Upper lobe of left lung (tissue), 6 donors: ENCODE data around the gene ZNF45. TPM values are rescaled to one million over a fixed set of nuclear protein-coding genes. Genes with fewer than 3 reads are reported as not detected.

Source experiments
- ATAC-seq, 2 donors: fragments of 200-7000 bp; cut with Tn5 transposase; one replicate each; pipeline ENCODE4 v1.9.1; 2022; ENCODE audit warnings: mild to moderate bottlenecking in 2 of 2, moderate library complexity in 2 of 2; ENCODE audit not compliant: low FRiP score in 2 of 2
- DNase-seq, 2 donors: peaks; one replicate each; pipeline ENCODE4 v3.0.0-alpha.2; 2019 to 2020
- H3K27ac ChIP-seq, 4 donors: fragments of 200-600 bp; sonication (generic); one replicate each; pipeline ENCODE4 v1.5.1; 2016 to 2019
- H3K27me3 ChIP-seq, 4 donors: fragments of 200-600 bp; sonication (generic); one replicate each; pipeline ENCODE4 v1.5.1; 2017 to 2019
- H3K36me3 ChIP-seq, 4 donors: fragments of 200-600 bp; sonication (generic); one replicate each; pipeline ENCODE4 v1.5.1; 2016 to 2019
- H3K4me1 ChIP-seq, 4 donors: fragments of 200-600 bp; sonication (generic); one replicate each; pipeline ENCODE4 v1.5.1; 2018 to 2019
- H3K4me3 ChIP-seq, 4 donors: fragments of 200-600 bp; sonication (generic); one replicate each; pipeline ENCODE4 v1.5.1; 2017 to 2019; ENCODE audit warnings: mild to moderate bottlenecking in 2 of 4, moderate library complexity in 1 of 4
- H3K9me3 ChIP-seq, 4 donors: fragments of 200-600 bp; sonication (generic); one replicate each; pipeline ENCODE4 v1.5.1; 2018 to 2019
- CTCF ChIP-seq, 6 experiments: fragments of 450-650 bp in 4 of 6; fragments of 200-600 bp in 2 of 6; sonication (generic) in 2 of 6; IDR thresholded peaks; one replicate each; pipeline ENCODE4 v1.5.1; 2016 to 2019; ENCODE audit warnings: antibody characterized with exemption in 6 of 6
- EP300 ChIP-seq, 4 donors: sonication (generic); formaldehyde crosslinking; IDR thresholded peaks; one replicate each; pipeline ENCODE4 v1.5.1; 2017; ENCODE audit warnings: antibody characterized with exemption in 4 of 4, control low read depth in 2 of 4
- POLR2A ChIP-seq, 4 donors: fragments of 450-650 bp; IDR thresholded peaks; one replicate each; pipeline ENCODE4 v1.5.1; 2016 to 2017; ENCODE audit warnings: antibody characterized with exemption in 4 of 4, mild to moderate bottlenecking in 2 of 4
- POLR2AphosphoS5 ChIP-seq, 2 donors: sonication (generic); formaldehyde crosslinking; IDR thresholded peaks; one replicate each; pipeline ENCODE4 v1.5.1; 2017; ENCODE audit warnings: antibody characterized with exemption in 2 of 2
- WGBS, 2 donors: methylation state at CpG; one replicate each; pipeline ENCODE4 v1.1.5; 2017 to 2018; 5-methylcytosine and 5-hydroxymethylcytosine counted together
- total RNA-seq, 6 donors: library from RNA; depleted of rRNA in 4 of 6; stranded (reverse); fragments of >200 nt in 4 of 6; gene quantifications; one replicate each; pipeline versions ENCODE4 v1.1.0 to v1.2.1, GENCODE V29; 2016 to 2021
- donor health status: DM: no; HTN: no; CAD: no; lungs with moderate emphysema.
- donor health status: DM: no; HTN: yes; CAD: no; lungs with severe emphysema.

Gene ZNF45
- total RNA-seq, 6 donors from 2014 or later, result 5.9 to 15.8 (median 11.0) TPM

- Histone ChIP-seq H3K27me3 (no peaks in the 10 kb centered on the region), H3K4me3 (no peak overlapping the region), H3K9me3 (peaks cover 0 to 3% (median under 1%) of the 10 kb centered on the region in 4 donors), H3K36me3 (no peaks in the 10 kb centered on the region), H3K4me1 (peaks cover 0 to 5% (median 4%) of the 10 kb centered on the region in 4 donors), H3K27ac (no peak overlapping the region)
- WGBS, 2 donors, result 57 to 75% methylated on average over 3 of the region's 3 CpGs
- ATAC-seq (no peak), DNase-seq (no peak)
- TF ChIP-seq EP300 (IDR thresholded peaks at IDR 0.05) (no peak), POLR2A (IDR thresholded peaks at IDR 0.05) (no peak), POLR2AphosphoS5 (IDR thresholded peaks at IDR 0.05) (no peak), CTCF (IDR thresholded peaks at IDR 0.05) (no peak)
Measured at GRCh38 chr19:43939557-43940260, 4.6 kb upstream of the ZNF45 start.

- TF ChIP-seq EP300 (IDR thresholded peaks at IDR 0.05), result no peak
- TF ChIP-seq POLR2A (IDR thresholded peaks at IDR 0.05), result no peak
- TF ChIP-seq CTCF (IDR thresholded peaks at IDR 0.05), result no peak
- no peak for TF ChIP-seq POLR2AphosphoS5 (IDR thresholded peaks at IDR 0.05)
- no peak for DNase-seq
- H3K4me3 ChIP-seq, result no peak overlapping the region
- WGBS, 2 donors, result 73 to 84% methylated on average over 5 of the region's 5 CpGs
- no peaks in the 10 kb centered on the region for H3K27me3 ChIP-seq
- H3K27ac ChIP-seq, result no peak overlapping the region
- H3K4me1 ChIP-seq, result peaks cover 10 to 25% (median 16%) of the 10 kb centered on the region in 4 donors
- peaks cover 11 to 18% (median 17%) of the 10 kb centered on the region in 4 donors for H3K36me3 ChIP-seq
- ATAC-seq, result no peak
- no peaks in the 10 kb centered on the region for H3K9me3 ChIP-seq
Measured at GRCh38 chr19:43936188-43936587, 1.1 kb upstream of the ZNF45 start.

GRCh38 chr19:43934055-43934984 lies 762 bp downstream of the ZNF45 start:
- Histone ChIP-seq H3K9me3 (no peaks in the 10 kb centered on the region), H3K4me3 (peak overlapping the region; percentile 57 to 88 (median 65)), H3K27me3 (no peaks in the 10 kb centered on the region), H3K36me3 (peaks cover 18 to 37% (median 35%) of the 10 kb centered on the region in 4 donors), H3K4me1 (peaks cover 10 to 25% (median 16%) of the 10 kb centered on the region in 4 donors), H3K27ac (peak overlapping the region; percentile 78 to 86 (median 82))
- 8% methylated on average over 15 of the region's 15 CpGs for WGBS, 2 donors
- no peak for ATAC-seq
- TF ChIP-seq POLR2AphosphoS5 (IDR thresholded peaks at IDR 0.05) (no peak), CTCF (IDR thresholded peaks at IDR 0.05) (no peak), POLR2A (IDR thresholded peaks at IDR 0.05) (no peak), EP300 (IDR thresholded peaks at IDR 0.05) (no peak)
- DNase-seq, result no peak

DNA sequence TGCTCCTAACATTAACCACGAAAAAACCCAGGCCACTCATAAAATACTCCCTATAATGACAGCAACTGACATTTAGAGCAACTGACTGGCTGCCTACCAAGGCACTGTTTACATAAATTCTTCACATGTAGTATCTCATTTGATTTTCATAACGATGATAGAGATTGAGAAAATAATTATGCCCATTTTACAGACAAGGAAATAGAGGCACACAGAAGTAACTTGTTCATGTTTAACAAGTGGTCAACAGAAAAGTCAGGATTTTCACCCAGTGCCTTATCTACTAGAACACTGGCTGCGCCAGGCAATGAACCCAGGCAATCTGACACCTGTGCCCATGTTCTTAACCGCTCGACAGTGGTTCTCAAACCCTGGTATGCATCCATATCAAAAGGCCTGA lies 6.3 kb downstream of the ZNF45 start:
- WGBS, 2 donors, result 94 to 98% methylated on average over 5 of the region's 5 CpGs
- H3K4me3 ChIP-seq, result no peak overlapping the region
- no peak overlapping the region for H3K27ac ChIP-seq
- ATAC-seq (no peak), DNase-seq (no peak)
- TF ChIP-seq CTCF (IDR thresholded peaks at IDR 0.05) (no peak), POLR2A (IDR thresholded peaks at IDR 0.05) (no peak), EP300 (IDR thresholded peaks at IDR 0.05) (no peak), POLR2AphosphoS5 (IDR thresholded peaks at IDR 0.05) (no peak)
- H3K9me3 ChIP-seq, result peaks cover 0 to 17% (median 9%) of the 10 kb centered on the region in 4 donors
- peaks cover 58 to 92% (median 80%) of the 10 kb centered on the region in 4 donors for H3K36me3 ChIP-seq
- H3K4me1 ChIP-seq, result peaks cover 1 to 12% (median 4%) of the 10 kb centered on the region in 4 donors
- no peaks in the 10 kb centered on the region for H3K27me3 ChIP-seq
